ENCODE measurements around the gene ARHGEF4. TPM values are rescaled to one million over a fixed set of nuclear protein-coding genes. Genes with fewer than 3 reads are reported as not detected.

The ARHGEF4 gene
- total RNA-seq, 1 donor from 2014 or later, result 4.8 TPM

DNA sequence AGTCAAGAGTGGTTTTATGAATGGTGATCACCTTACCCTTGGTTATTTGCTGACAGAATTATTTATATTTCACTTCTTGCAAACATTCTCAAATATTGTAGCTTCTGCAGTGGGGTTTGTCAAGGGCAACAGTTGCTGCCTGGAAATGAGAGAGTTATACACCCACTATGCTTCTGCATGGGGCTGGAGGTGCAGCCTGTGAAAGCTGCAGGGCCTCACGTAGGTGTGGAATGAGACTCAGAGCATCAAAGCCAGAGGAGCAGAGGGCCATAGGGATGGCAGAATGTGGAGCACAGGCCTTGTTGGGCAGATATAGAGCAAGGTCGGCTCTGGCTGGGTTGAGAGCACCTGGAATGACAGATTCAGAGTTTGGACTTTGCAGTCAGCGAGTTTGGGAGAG is 128.2 kb downstream of the ARHGEF4 start:
- Histone ChIP-seq H3K4me1 (ENCODE audit: insufficient read depth, low read length) (no peaks in the 10 kb centered on the region), H3K4me2 (ENCODE audit: low read length) (no peak overlapping the region), H3K9me3 (ENCODE audit: insufficient read depth, low read depth, low read length) (no peaks in the 10 kb centered on the region), H3K79me2 (ENCODE audit: insufficient read depth, low read length) (no peaks in the 10 kb centered on the region), H4K20me1 (ENCODE audit: insufficient read depth, low read length) (no peaks in the 10 kb centered on the region), H3K27ac (ENCODE audit: low read depth, low read length) (no peak overlapping the region), H3K36me3 (ENCODE audit: insufficient read depth, low read length) (no peaks in the 10 kb centered on the region), H3K9ac (ENCODE audit: low read length) (no peak overlapping the region), H3K4me3 (ENCODE audit: insufficient read depth, low read depth, low read length) (no peak overlapping the region), H2AFZ (ENCODE audit: low read depth, low read length) (no peak overlapping the region), H3K27me3 (ENCODE audit: insufficient read depth, low read length) (peaks cover 36% of the 10 kb centered on the region)
- H3K36me3 Mint-ChIP-seq (ENCODE audit: low read depth, unreplicated experiment), result peaks cover 2% of the 10 kb centered on the region
- peak; percentile 5 for TF ChIP-seq EZH2 (IDR thresholded peaks at IDR 0.05; ENCODE audit: insufficient read depth, low read length)
- TF ChIP-seq, protein P1, sequence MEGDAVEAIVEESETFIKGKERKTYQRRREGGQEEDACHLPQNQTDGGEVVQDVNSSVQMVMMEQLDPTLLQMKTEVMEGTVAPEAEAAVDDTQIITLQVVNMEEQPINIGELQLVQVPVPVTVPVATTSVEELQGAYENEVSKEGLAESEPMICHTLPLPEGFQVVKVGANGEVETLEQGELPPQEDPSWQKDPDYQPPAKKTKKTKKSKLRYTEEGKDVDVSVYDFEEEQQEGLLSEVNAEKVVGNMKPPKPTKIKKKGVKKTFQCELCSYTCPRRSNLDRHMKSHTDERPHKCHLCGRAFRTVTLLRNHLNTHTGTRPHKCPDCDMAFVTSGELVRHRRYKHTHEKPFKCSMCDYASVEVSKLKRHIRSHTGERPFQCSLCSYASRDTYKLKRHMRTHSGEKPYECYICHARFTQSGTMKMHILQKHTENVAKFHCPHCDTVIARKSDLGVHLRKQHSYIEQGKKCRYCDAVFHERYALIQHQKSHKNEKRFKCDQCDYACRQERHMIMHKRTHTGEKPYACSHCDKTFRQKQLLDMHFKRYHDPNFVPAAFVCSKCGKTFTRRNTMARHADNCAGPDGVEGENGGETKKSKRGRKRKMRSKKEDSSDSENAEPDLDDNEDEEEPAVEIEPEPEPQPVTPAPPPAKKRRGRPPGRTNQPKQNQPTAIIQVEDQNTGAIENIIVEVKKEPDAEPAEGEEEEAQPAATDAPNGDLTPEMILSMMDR (IDR thresholded peaks at IDR 0.05; ENCODE audit: insufficient read depth, low read depth, low read length), result no peak
- peaks cover 2% of the 10 kb centered on the region for H3K4me1 Mint-ChIP-seq (ENCODE audit: low read depth, unreplicated experiment)
- H3K27me3 Mint-ChIP-seq (ENCODE audit: low read depth, unreplicated experiment), result peaks cover 63% of the 10 kb centered on the region
- FAIRE-seq (no peak), DNase-seq (ENCODE audit: low read depth) (no peak)
- H3K4me3 Mint-ChIP-seq (ENCODE audit: unreplicated experiment), result peak overlapping the region; percentile 89
- H3K9me3 Mint-ChIP-seq (ENCODE audit: unreplicated experiment), result peaks cover 7% of the 10 kb centered on the region
- H3K27ac Mint-ChIP-seq (ENCODE audit: unreplicated experiment), result no peak overlapping the region

DNA sequence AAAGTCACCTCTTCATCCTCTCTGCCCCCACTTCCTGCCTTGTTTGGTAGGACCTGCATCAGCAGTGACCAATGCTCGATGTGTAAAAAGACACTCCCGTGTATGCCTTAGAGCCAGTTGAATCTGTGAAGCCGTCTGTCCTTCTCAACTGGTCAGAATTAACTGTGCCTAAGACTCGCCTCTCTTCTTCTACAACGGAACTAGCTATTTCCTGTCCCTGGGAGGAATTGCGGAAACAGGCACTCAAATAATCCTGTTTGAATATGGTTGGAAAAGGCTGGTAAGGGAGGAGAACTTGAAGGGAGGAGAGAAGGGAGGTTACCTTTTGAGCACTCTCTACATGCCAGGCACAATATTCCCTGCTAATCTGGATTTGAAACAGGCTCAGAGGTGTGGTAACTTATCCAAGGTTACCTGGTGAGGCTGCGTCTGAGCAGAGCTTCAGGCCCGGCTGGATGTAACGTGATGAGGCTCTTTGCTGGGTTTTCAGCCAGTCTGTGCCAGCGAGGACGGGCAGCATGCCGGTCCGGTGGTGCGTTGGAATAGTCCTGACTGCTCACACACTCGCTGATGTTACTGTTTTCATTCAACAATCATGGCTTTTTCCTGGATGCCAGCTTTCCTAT is 129.5 kb downstream of the ARHGEF4 start:
- no peaks in the 10 kb centered on the region for H4K20me1 ChIP-seq (ENCODE audit: insufficient read depth, low read length)
- H3K9me3 ChIP-seq (ENCODE audit: insufficient read depth, low read depth, low read length), result no peaks in the 10 kb centered on the region
- H3K4me2 ChIP-seq (ENCODE audit: low read length), result no peak overlapping the region
- no peaks in the 10 kb centered on the region for H3K79me2 ChIP-seq (ENCODE audit: insufficient read depth, low read length)
- H3K4me1 ChIP-seq (ENCODE audit: insufficient read depth, low read length), result no peaks in the 10 kb centered on the region
- H3K4me3 ChIP-seq (ENCODE audit: insufficient read depth, low read depth, low read length), result no peak overlapping the region
- peaks cover 34% of the 10 kb centered on the region for H3K27me3 ChIP-seq (ENCODE audit: insufficient read depth, low read length)
- H3K27ac ChIP-seq (ENCODE audit: low read depth, low read length), result no peak overlapping the region
- FAIRE-seq (no peak), DNase-seq (ENCODE audit: low read depth) (no peak)
- H3K27ac Mint-ChIP-seq (ENCODE audit: unreplicated experiment), result no peak overlapping the region
- peaks cover 7% of the 10 kb centered on the region for H3K9me3 Mint-ChIP-seq (ENCODE audit: unreplicated experiment)
- TF ChIP-seq EZH2 (IDR thresholded peaks at IDR 0.05; ENCODE audit: insufficient read depth, low read length), result no peak
- TF ChIP-seq, protein P1 (IDR thresholded peaks at IDR 0.05; ENCODE audit: insufficient read depth, low read depth, low read length), result no peak
- H3K9ac ChIP-seq (ENCODE audit: low read length), result no peak overlapping the region
- peaks cover 2% of the 10 kb centered on the region for H3K4me1 Mint-ChIP-seq (ENCODE audit: low read depth, unreplicated experiment)
- no peaks in the 10 kb centered on the region for H3K36me3 ChIP-seq (ENCODE audit: insufficient read depth, low read length)
- no peak overlapping the region for H3K4me3 Mint-ChIP-seq (ENCODE audit: unreplicated experiment)
- H2AFZ ChIP-seq (ENCODE audit: low read depth, low read length), result no peak overlapping the region
- peaks cover 2% of the 10 kb centered on the region for H3K36me3 Mint-ChIP-seq (ENCODE audit: low read depth, unreplicated experiment)
- peaks cover 54% of the 10 kb centered on the region for H3K27me3 Mint-ChIP-seq (ENCODE audit: low read depth, unreplicated experiment)

GRCh38 chr2:130966775-130967490 is 130.2 kb downstream of the ARHGEF4 start:
- Histone ChIP-seq H3K4me1 (ENCODE audit: insufficient read depth, low read length) (no peaks in the 10 kb centered on the region), H3K27ac (ENCODE audit: low read depth, low read length) (no peak overlapping the region), H4K20me1 (ENCODE audit: insufficient read depth, low read length) (no peaks in the 10 kb centered on the region), H2AFZ (ENCODE audit: low read depth, low read length) (no peak overlapping the region), H3K27me3 (ENCODE audit: insufficient read depth, low read length) (peaks cover 33% of the 10 kb centered on the region), H3K4me3 (ENCODE audit: insufficient read depth, low read depth, low read length) (no peak overlapping the region), H3K79me2 (ENCODE audit: insufficient read depth, low read length) (no peaks in the 10 kb centered on the region), H3K9ac (ENCODE audit: low read length) (no peak overlapping the region), H3K9me3 (ENCODE audit: insufficient read depth, low read depth, low read length) (no peaks in the 10 kb centered on the region), H3K36me3 (ENCODE audit: insufficient read depth, low read length) (no peaks in the 10 kb centered on the region), H3K4me2 (ENCODE audit: low read length) (no peak overlapping the region)
- Mint-ChIP-seq H3K4me3 (ENCODE audit: unreplicated experiment) (no peak overlapping the region), H3K36me3 (ENCODE audit: low read depth, unreplicated experiment) (peaks cover 2% of the 10 kb centered on the region), H3K27me3 (ENCODE audit: low read depth, unreplicated experiment) (peaks cover 47% of the 10 kb centered on the region), H3K27ac (ENCODE audit: unreplicated experiment) (no peak overlapping the region), H3K4me1 (ENCODE audit: low read depth, unreplicated experiment) (peaks cover 2% of the 10 kb centered on the region), H3K9me3 (ENCODE audit: unreplicated experiment) (peaks cover 3% of the 10 kb centered on the region)
- FAIRE-seq (no peak), DNase-seq (ENCODE audit: low read depth) (no peak)
- TF ChIP-seq EZH2 (IDR thresholded peaks at IDR 0.05; ENCODE audit: insufficient read depth, low read length), result no peak
- TF ChIP-seq, protein P1 (IDR thresholded peaks at IDR 0.05; ENCODE audit: insufficient read depth, low read depth, low read length), result no peak

Measured in astrocyte (in vitro differentiated cells and primary cell).